ENCODE data around the gene DDX49.

Gene DDX49

GRCh38 chr19:18942692-18943091, 23.2 kb downstream of the DDX49 start:
- TF ChIP-seq, protein P1, sequence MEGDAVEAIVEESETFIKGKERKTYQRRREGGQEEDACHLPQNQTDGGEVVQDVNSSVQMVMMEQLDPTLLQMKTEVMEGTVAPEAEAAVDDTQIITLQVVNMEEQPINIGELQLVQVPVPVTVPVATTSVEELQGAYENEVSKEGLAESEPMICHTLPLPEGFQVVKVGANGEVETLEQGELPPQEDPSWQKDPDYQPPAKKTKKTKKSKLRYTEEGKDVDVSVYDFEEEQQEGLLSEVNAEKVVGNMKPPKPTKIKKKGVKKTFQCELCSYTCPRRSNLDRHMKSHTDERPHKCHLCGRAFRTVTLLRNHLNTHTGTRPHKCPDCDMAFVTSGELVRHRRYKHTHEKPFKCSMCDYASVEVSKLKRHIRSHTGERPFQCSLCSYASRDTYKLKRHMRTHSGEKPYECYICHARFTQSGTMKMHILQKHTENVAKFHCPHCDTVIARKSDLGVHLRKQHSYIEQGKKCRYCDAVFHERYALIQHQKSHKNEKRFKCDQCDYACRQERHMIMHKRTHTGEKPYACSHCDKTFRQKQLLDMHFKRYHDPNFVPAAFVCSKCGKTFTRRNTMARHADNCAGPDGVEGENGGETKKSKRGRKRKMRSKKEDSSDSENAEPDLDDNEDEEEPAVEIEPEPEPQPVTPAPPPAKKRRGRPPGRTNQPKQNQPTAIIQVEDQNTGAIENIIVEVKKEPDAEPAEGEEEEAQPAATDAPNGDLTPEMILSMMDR (IDR thresholded peaks at IDR 0.05; ENCODE audit: borderline replicate concordance, insufficient read depth, low read depth, low read length): no peak
- no peak overlapping the region for H3K4me3 ChIP-seq (ENCODE audit: low read depth, low read length)

DNA sequence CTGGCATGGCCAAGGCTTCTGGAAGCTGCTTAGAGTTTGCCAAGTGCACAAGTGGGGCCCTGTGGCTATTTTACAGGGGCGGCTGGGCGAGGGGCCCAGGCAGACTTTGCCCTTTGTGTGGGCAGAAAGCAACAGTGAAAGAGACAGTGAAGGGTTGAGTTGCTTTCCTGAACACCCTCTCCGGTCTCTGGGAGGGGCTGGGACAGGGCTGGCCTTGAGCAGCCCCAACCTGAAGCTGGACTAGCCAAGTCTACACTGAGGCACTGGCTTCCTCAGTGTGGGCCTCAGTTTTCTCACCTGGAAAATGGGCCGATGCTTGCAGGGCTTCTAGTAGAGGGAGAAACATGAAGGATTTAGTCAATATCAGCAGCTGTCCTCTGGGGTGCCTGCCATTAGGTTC, 23.9 kb downstream of the DDX49 start:
- TF ChIP-seq, protein P1 (IDR thresholded peaks at IDR 0.05; ENCODE audit: borderline replicate concordance, insufficient read depth, low read depth, low read length): no peak

GRCh38 chr19:18945297-18945696, 25.8 kb downstream of the DDX49 start:
- H3K4me3 ChIP-seq (ENCODE audit: low read depth, low read length): no peak overlapping the region
- TF ChIP-seq, protein P1 (IDR thresholded peaks at IDR 0.05; ENCODE audit: borderline replicate concordance, insufficient read depth, low read depth, low read length): no peak

More for the DNA sequence above, 23.9 kb downstream of the DDX49 start:
- no peak overlapping the region for H3K4me3 ChIP-seq (ENCODE audit: low read depth, low read length)

DNA sequence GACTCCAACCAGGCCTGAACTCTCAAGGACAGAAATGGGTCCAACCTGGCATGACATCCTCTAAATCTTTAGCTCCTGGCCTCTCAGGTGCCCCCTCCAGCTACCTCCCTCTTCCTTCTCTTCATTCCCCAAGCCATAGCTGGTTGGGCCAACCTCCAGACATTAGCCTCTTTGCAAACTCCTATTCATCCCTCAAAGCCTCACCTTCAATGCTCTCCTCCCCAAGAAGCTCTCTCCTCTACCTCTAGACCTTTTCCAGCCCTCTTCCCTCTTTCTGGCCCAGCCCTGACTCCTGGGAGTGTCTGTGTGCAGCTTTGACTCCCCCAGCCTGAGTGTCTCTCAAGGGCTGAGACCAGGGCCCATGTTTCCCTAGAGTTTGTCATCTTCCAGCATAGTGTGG, 26.8 kb downstream of the DDX49 start:
- no peak overlapping the region for H3K4me3 ChIP-seq (ENCODE audit: low read depth, low read length)
- TF ChIP-seq, protein P1 (IDR thresholded peaks at IDR 0.05; ENCODE audit: borderline replicate concordance, insufficient read depth, low read depth, low read length): no peak

GRCh38 chr19:18946918-18947317, 27.4 kb downstream of the DDX49 start:
- TF ChIP-seq, protein P1 (IDR thresholded peaks at IDR 0.05; ENCODE audit: borderline replicate concordance, insufficient read depth, low read depth, low read length): no peak
- no peak overlapping the region for H3K4me3 ChIP-seq (ENCODE audit: low read depth, low read length)

- TF ChIP-seq, protein P1 (IDR thresholded peaks at IDR 0.05; ENCODE audit: borderline replicate concordance, insufficient read depth, low read depth, low read length): no peak
- H3K4me3 ChIP-seq (ENCODE audit: low read depth, low read length): no peak overlapping the region
Observed at GRCh38 chr19:18948075-18948975, 28.8 kb downstream of the DDX49 start.

DNA sequence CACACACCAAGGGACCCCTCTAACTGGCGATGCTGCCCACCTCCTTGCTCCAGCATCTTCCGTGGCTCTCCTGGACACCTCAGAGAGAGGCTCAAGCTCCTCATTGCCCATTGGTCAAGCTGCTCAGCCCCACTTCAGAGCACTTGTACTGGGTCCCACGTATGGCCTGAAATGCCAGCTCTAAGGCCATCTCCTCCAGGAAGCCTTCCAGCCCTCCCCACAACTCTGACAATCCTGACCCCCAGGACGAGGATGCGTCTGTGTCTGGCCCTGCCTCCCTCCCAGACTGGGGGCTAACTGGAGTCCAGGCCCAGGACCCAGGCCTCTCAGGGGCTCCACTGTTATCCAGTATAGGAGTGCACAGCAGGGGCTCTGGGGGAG, 29.5 kb downstream of the DDX49 start:
- H3K4me3 ChIP-seq (ENCODE audit: low read depth, low read length): no peak overlapping the region
- TF ChIP-seq, protein P1 (IDR thresholded peaks at IDR 0.05; ENCODE audit: borderline replicate concordance, insufficient read depth, low read depth, low read length): no peak
